RWPE2 (cell line): ENCODE measurements around the gene RADIL.

ENCODE experiments used
- ATAC-seq: fragments of 200-7000 bp; cut with Tn5 transposase; 3 replicates; pipeline ENCODE4 v1.9.1; 2021; ENCODE audit warnings: low read depth
- DNase-seq: peaks from one replicate; pipeline ENCODE4 v3.0.0-alpha.2; 2020; ENCODE audit warnings: low spot score
- H3K27ac ChIP-seq: fragments of 450-650 bp; 2 replicates; pipeline ENCODE4 v1.5.1; 2017; ENCODE audit warnings: mild to moderate bottlenecking; ENCODE audit not compliant: poor library complexity, severe bottlenecking
- H3K27me3 ChIP-seq: fragments of 250-450 bp; sonication (Bioruptor Pico); 2 replicates; pipeline ENCODE4 v1.5.1; 2021; ENCODE audit warnings: mild to moderate bottlenecking, moderate library complexity; ENCODE audit not compliant: insufficient read depth, poor library complexity, severe bottlenecking
- H3K36me3 ChIP-seq: fragments of 250-450 bp; sonication (Bioruptor Pico); 2 replicates; pipeline ENCODE4 v1.5.1; 2020; ENCODE audit warnings: low read depth, mild to moderate bottlenecking, moderate library complexity
- H3K4me1 ChIP-seq: fragments of 250-450 bp; sonication (Bioruptor Pico); 2 replicates; pipeline ENCODE4 v1.5.1; 2021; ENCODE audit warnings: mild to moderate bottlenecking, moderate library complexity; ENCODE audit not compliant: insufficient read depth, poor library complexity, severe bottlenecking
- H3K4me3 ChIP-seq: fragments of 250-450 bp; sonication (Bioruptor Pico); 2 replicates; pipeline ENCODE4 v1.5.1; 2021; ENCODE audit warnings: mild to moderate bottlenecking, moderate library complexity; ENCODE audit not compliant: severe bottlenecking
- H3K9me3 ChIP-seq: fragments of 250-450 bp; sonication (Bioruptor Pico); 2 replicates; pipeline ENCODE4 v1.5.1; 2021; ENCODE audit warnings: mild to moderate bottlenecking, moderate library complexity; ENCODE audit not compliant: severe bottlenecking
- TF ChIP-seq, protein P1 (sequence below): fragments of 450-650 bp; IDR thresholded peaks from one replicate; pipeline ENCODE4 v1.5.1; 2017; ENCODE audit warnings: mild to moderate bottlenecking, moderate library complexity; ENCODE audit not compliant: poor library complexity, severe bottlenecking

RADIL gene

DNA sequence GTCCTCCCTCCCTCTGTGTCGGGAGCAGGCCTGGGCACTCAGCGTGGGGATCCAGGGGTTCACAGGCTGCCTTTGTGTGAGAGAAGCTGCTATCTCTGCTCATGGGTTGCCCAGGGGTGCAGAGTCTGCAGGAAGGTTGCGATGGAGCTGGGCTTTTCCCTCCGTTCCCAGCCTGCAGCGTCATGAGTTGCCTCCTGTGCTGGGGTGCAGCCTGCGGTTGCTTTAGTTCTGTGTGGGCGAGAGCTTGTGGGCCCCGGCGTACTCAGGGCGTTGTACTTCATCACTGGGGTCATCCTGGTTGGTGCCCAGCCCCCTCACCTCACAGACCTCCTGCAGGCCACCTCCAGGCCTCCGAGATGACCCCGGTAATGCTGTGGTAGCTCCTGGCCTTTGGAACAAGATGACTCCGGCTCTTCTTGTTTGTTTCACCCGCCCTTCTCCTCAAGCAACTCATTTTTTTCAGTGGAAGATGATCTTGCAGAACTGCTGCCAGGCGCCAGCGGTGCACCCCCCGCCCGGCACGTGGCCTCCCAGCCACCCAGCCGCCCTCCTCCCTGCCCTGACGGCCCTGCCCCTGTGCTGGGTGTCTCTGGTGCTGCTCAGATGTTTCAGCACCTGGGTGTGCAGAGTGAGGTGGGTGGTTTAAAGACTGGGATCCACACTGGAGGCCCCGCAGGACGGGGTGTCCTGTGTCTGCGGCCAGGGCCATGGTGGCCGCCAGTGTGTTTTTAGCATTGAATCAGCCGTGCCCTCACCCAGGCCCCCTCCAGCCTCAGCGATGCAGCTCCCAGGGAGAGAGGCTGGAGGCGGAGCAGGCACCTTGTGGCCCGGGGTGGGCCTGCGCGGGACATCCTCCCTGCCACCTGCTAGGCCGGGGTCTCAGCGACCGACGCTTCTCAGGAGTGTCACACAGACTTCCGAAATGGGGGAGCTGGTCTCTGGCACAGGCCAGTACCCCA is 100.9 kb downstream of the RADIL start:
- ATAC-seq (no peak), DNase-seq (no peak)
- H3K27ac ChIP-seq = no peak overlapping the region
- no peaks in the 10 kb centered on the region for H3K4me1 ChIP-seq
- peaks cover 22% of the 10 kb centered on the region for H3K36me3 ChIP-seq
- H3K9me3 ChIP-seq = no peaks in the 10 kb centered on the region
- H3K27me3 ChIP-seq = no peaks in the 10 kb centered on the region
- TF ChIP-seq, protein P1, sequence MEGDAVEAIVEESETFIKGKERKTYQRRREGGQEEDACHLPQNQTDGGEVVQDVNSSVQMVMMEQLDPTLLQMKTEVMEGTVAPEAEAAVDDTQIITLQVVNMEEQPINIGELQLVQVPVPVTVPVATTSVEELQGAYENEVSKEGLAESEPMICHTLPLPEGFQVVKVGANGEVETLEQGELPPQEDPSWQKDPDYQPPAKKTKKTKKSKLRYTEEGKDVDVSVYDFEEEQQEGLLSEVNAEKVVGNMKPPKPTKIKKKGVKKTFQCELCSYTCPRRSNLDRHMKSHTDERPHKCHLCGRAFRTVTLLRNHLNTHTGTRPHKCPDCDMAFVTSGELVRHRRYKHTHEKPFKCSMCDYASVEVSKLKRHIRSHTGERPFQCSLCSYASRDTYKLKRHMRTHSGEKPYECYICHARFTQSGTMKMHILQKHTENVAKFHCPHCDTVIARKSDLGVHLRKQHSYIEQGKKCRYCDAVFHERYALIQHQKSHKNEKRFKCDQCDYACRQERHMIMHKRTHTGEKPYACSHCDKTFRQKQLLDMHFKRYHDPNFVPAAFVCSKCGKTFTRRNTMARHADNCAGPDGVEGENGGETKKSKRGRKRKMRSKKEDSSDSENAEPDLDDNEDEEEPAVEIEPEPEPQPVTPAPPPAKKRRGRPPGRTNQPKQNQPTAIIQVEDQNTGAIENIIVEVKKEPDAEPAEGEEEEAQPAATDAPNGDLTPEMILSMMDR = no peak
- H3K4me3 ChIP-seq = no peak overlapping the region

DNA sequence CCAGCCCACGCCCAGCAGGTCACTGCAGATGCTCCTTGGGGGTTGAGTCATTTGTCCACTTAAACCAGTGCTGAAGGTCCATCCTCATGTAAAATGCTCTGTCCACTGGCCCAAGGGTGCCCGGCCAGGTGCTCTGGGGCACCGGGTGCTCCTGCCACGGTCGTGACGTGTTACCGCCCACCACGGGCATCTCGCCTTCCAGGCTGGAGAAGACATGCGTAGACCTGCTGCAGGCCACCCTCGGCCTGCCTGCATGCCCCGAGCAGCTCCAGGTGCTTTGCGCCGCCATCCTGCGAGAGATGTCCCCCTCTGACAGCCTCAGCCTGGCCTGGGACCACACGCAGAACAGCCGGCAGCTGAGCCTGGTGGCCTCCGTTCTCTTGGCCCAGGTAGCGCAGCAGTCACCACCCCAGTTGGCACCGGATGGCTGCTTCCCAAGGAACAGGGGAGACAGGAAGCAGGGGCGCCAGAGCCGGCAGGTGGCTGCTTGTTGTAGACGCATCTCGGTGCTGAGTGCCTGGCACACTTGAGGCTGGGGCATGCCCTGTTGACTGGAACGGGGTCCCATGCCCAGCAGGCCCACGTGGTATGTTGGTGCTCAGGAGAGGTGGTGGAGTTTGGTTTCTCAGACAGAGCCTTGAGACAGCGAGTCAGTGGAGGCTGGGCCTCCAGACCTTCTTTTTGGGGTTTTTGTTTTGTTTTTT is 102.0 kb downstream of the RADIL start:
- TF ChIP-seq, protein P1 = no peak
- no peak for DNase-seq
- Histone ChIP-seq H3K9me3 (no peaks in the 10 kb centered on the region), H3K4me1 (peaks cover 2% of the 10 kb centered on the region), H3K27me3 (no peaks in the 10 kb centered on the region), H3K27ac (no peak overlapping the region), H3K36me3 (peaks cover 29% of the 10 kb centered on the region), H3K4me3 (no peak overlapping the region)
- no peak for ATAC-seq

DNA sequence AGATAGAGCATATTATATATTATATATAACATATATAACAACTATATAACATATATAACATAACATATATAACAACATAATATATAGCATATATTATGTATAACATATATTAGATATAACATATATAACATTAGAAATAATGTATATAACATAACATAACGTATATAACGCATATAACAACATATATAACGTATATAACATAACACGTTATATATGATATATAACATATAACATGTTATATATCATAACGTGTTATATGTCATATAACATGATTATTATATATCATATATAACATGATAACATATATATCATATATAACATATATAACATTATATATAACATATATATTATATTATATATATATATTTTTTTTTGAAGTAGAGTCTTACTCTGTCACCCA is 104.4 kb downstream of the RADIL start:
- peaks cover 2% of the 10 kb centered on the region for H3K4me1 ChIP-seq
- no peak overlapping the region for H3K4me3 ChIP-seq
- TF ChIP-seq, protein P1 = no peak
- no peaks in the 10 kb centered on the region for H3K27me3 ChIP-seq
- H3K36me3 ChIP-seq = peaks cover 24% of the 10 kb centered on the region
- H3K9me3 ChIP-seq = no peaks in the 10 kb centered on the region
- H3K27ac ChIP-seq = no peak overlapping the region
- DNase-seq (no peak), ATAC-seq (no peak)

DNA sequence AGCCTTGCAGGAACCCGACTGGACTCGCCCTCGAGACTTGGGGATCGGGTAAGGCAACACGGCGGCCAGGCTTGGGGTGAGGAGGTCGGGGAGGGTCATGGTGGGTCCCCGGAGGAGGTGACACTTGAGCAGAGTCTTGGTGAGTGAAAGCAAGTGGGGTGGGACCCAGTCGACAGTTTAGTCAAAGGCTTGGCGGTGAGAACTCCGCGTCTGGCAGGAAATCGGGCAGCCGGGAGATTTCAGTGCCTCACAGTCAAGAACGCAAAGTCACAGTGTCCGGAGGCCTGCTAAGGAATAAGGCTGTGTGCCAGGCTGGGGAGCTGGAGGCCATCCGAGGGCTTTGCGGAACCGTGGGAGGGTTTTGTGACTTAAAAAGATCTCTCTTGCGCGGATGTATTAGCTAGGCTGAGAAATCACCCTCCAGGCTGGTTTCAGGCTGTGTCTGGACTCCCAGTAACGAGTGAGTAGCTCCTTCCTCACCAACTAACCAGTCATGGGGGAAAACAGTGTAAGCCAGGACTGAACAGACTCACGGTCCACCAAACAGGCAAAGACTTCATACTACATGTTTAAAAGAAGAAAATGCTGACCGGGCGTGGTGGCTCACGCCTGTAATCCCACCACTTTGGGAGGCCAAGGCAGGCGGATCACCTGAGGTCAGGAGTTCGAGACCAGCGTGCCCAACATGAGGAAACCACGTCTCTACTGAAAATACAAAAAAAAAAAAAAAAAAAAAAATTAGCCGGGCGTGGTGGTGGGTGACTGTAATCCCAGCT is 107.5 kb downstream of the RADIL start:
- no peaks in the 10 kb centered on the region for H3K9me3 ChIP-seq

More for the DNA sequence above, 107.5 kb downstream of the RADIL start:
- Histone ChIP-seq H3K27ac (peak overlapping the region; percentile 61), H3K36me3 (peaks cover 23% of the 10 kb centered on the region), H3K4me3 (peak overlapping the region; percentile 80), H3K4me1 (peaks cover 2% of the 10 kb centered on the region), H3K27me3 (no peaks in the 10 kb centered on the region)
- ATAC-seq = peak; percentile 17; the same call in 2 of the 3 replicates
- no peak for DNase-seq
- TF ChIP-seq, protein P1 = no peak
